GM12878 (cell line): ENCODE data around the gene HSPBP1. TPM values are rescaled to one million over a fixed set of nuclear protein-coding genes. Genes with fewer than 3 reads are reported as not detected.

Source experiments
- ATAC-seq: fragments of 200-7000 bp; cut with Tn5 transposase; 3 replicates; pipeline ENCODE4 v1.9.1; 2020; ENCODE audit warnings: mild to moderate bottlenecking, moderate library complexity
- BruUV-seq: library from RNA; stranded (reverse); fragments of 400-500 nt; replicated peaks from 2 replicates; lab custom pipeline; 2021; lab: Mats Ljungman, UMichigan
- CTCF ChIA-PET: fragments of 300-600 bp; sonication (Branson Sonifier 250); formaldehyde crosslinking; extraction: SDS; loops from one replicate; lab custom pipeline; 2021; ENCODE audit warnings: inconsistent platforms; lab: Yijun Ruan, JAX
- POLR2A ChIA-PET: fragments of 350-600 bp; formaldehyde crosslinking; extraction: SDS; loops from one replicate; lab custom pipeline; 2021; ENCODE audit warnings: inconsistent platforms; lab: Charles Lee
- RAD21 ChIA-PET: fragments of 300-600 bp; sonication (Branson Sonifier 250); formaldehyde crosslinking; loops from one replicate; lab custom pipeline; 2023; ENCODE audit warnings: antibody characterized with exemption; ENCODE audit not compliant: unreplicated experiment; lab: Charles Lee
- SMC1A ChIA-PET: fragments of 300-600 bp; sonication (Branson Sonifier 250); formaldehyde crosslinking; loops from one replicate; lab custom pipeline; 2023; ENCODE audit not compliant: unreplicated experiment, uncharacterized antibody; lab: Charles Lee
- DNase-seq: peaks from one replicate; pipeline ENCODE4 v3.0.0-alpha.2; 2011; ENCODE audit warnings: low read depth, low spot score
- FAIRE-seq: peaks from 3 replicates; lab custom pipeline; 2011; peaks lifted over from hg19 to GRCh38; lab: Jason Lieb, UNC
- H2AFZ ChIP-seq: 2 replicates; pipeline ENCODE4 v1.6.0; 2011; ENCODE audit warnings: low read depth, low read length, control low read depth; ENCODE audit not compliant: control insufficient read depth
- H3K27ac ChIP-seq: 2 replicates; pipeline ENCODE4 v1.5.1; 2011; ENCODE audit warnings: control low read depth; ENCODE audit not compliant: control insufficient read depth, insufficient read depth
- H3K27me3 ChIP-seq, 2 experiments: replicated peaks in 1 of 2; 2 replicates each; pipeline versions ENCODE4 v1.6.0 to v1.6.1; 2011; ENCODE audit warnings: low read length in 1 of 2; ENCODE audit not compliant: control insufficient read depth in 2 of 2, insufficient read depth in 2 of 2
- H3K36me3 ChIP-seq, 2 experiments: 2 replicates each; pipeline ENCODE4 v1.5.1; 2011; ENCODE audit warnings: low read length in 1 of 2; ENCODE audit not compliant: control insufficient read depth in 2 of 2, insufficient read depth in 2 of 2
- H3K4me1 ChIP-seq: 2 replicates; pipeline ENCODE4 v1.6.1; 2011; ENCODE audit warnings: mild to moderate bottlenecking, low read length, moderate library complexity, mixed read lengths; ENCODE audit not compliant: control insufficient read depth, insufficient read depth
- H3K4me2 ChIP-seq: 2 replicates; pipeline ENCODE4 v1.6.0; 2011; ENCODE audit warnings: control low read depth; ENCODE audit not compliant: control insufficient read depth, insufficient read depth
- H3K4me3 ChIP-seq: fragments of 200-600 bp; sonication (generic); 2 replicates; pipeline ENCODE4 v1.5.1; 2016
- H3K79me2 ChIP-seq: 2 replicates; pipeline ENCODE4 v1.6.0; 2011; ENCODE audit warnings: low read length; ENCODE audit not compliant: control insufficient read depth, insufficient read depth
- H3K9ac ChIP-seq: 2 replicates; pipeline ENCODE4 v1.8.0; 2011; ENCODE audit warnings: low read length, control low read depth, mixed read lengths; ENCODE audit not compliant: control insufficient read depth, insufficient read depth
- H3K9me3 ChIP-seq: replicated peaks from 3 replicates; pipeline ENCODE4 v1.5.1; 2011; ENCODE audit warnings: mild to moderate bottlenecking, low read length; ENCODE audit not compliant: control insufficient read depth, insufficient read depth
- H4K20me1 ChIP-seq: 2 replicates; pipeline ENCODE4 v1.6.0; 2011; ENCODE audit not compliant: control insufficient read depth, insufficient read depth
- ETV6 ChIP-seq, 2 experiments: fragments of 450-650 bp in 1 of 2; IDR thresholded peaks in 1 of 2; conservative IDR thresholded peaks in 1 of 2; 2 replicates each; pipeline ENCODE4 v1.6.1; 2014; ENCODE audit warnings: antibody characterized with exemption in 1 of 2, borderline replicate concordance in 1 of 2, low read depth in 1 of 2, mild to moderate bottlenecking in 1 of 2, moderate library complexity in 1 of 2
- HCFC1 ChIP-seq: fragments of 150-350 bp; IDR thresholded peaks from 2 replicates; pipeline ENCODE4 v1.6.1; 2014; ENCODE audit warnings: low read length
- KAT2A ChIP-seq: conservative IDR thresholded peaks from 2 replicates; pipeline ENCODE4 v1.6.1; 2011; ENCODE audit warnings: low read depth, low read length; ENCODE audit not compliant: control insufficient read depth
- SMARCA5 ChIP-seq: fragments of 450-650 bp; IDR thresholded peaks from 2 replicates; pipeline ENCODE4 v1.6.1; 2017; ENCODE audit warnings: mild to moderate bottlenecking
- TBL1XR1 ChIP-seq: IDR thresholded peaks from 2 replicates; pipeline ENCODE4 v1.6.1; 2012; ENCODE audit warnings: low read depth, low read length, improper control_type of control experiment
- ZNF24 ChIP-seq: fragments of 450-650 bp; IDR thresholded peaks from 2 replicates; pipeline ENCODE4 v1.6.1; 2017; ENCODE audit warnings: antibody characterized with exemption, mild to moderate bottlenecking
- WGBS: methylation state at CpG from one replicate; pipeline ENCODE4 v1.1.6; 2016; ENCODE audit warnings: low lambda C conversion rate; ENCODE audit not compliant: insufficient replicate concordance, insufficient coverage; ENCODE audit errors: missing lambda C conversion rate; 5-methylcytosine and 5-hydroxymethylcytosine counted together
- in situ Hi-C: fragments of 300-500 bp; cut with MboI; formaldehyde crosslinking; loops from 9 replicates; pipeline ENCODE4 v1.14.3; 2018; ENCODE audit warnings: mixed read lengths
- intact Hi-C: fragments of 100-400 bp; cut with micrococcal nuclease; formaldehyde crosslinking; loops from one replicate; pipeline ENCODE4 v1.14.2; 2022; ENCODE audit not compliant: unreplicated experiment
- polyA plus RNA-seq, 11 experiments: library from polyadenylated mRNA; depleted of rRNA in 4 of 11; unstranded in 6 of 11; stranded (reverse) in 5 of 11; fragments of >200 nt; fragmentation: Nextera tagmentation in 4 of 11; fragmentation: Illumina TruSeq in 1 of 11; extraction: Ambion mirVana in 4 of 11; extraction: Trizol in 1 of 11; gene quantifications; 1 replicate in 1 of 11; 2 replicates in 10 of 11; pipeline versions ENCODE4 v1.2.1 to v1.2.3, GENCODE V29; 2011 to 2016; ENCODE audit warnings: inconsistent platforms in 2 of 11, missing spikeins in 2 of 11, low read depth in 1 of 11
- total RNA-seq, 4 experiments: library from RNA; depleted of rRNA in 3 of 4; stranded (reverse); fragments of >200 nt in 3 of 4; fragmentation: Illumina TruSeq in 1 of 4; extraction: Trizol in 1 of 4; gene quantifications; 2 replicates each; pipeline versions ENCODE4 v1.2.1 to v1.2.3, GENCODE V29; 2013 to 2021
- TF ChIP-seq, protein P1 (sequence below): fragments of 450-650 bp; IDR thresholded peaks from 2 replicates; pipeline ENCODE4 v1.6.1; 2017; ENCODE audit warnings: mild to moderate bottlenecking, moderate library complexity
- TF ChIP-seq, protein P2 (sequence below): IDR thresholded peaks from 2 replicates; pipeline ENCODE4 v1.6.1; 2011; ENCODE audit warnings: low read depth, low read length, improper control_type of control experiment, borderline replicate concordance
- TF ChIP-seq, protein P3 (sequence below): IDR thresholded peaks from 2 replicates; pipeline ENCODE4 v1.6.1; 2011; ENCODE audit warnings: low read depth, mild to moderate bottlenecking, low read length, moderate library complexity, borderline replicate concordance; ENCODE audit errors: extremely low read depth

The HSPBP1 gene
- total and polyA plus RNA-seq, 10 of the 15 experiments (the other 5 are each of a cell fraction or from before 2014, with no cell fraction given) = 0.18 to 83.3 (median 23.0) TPM

DNA sequence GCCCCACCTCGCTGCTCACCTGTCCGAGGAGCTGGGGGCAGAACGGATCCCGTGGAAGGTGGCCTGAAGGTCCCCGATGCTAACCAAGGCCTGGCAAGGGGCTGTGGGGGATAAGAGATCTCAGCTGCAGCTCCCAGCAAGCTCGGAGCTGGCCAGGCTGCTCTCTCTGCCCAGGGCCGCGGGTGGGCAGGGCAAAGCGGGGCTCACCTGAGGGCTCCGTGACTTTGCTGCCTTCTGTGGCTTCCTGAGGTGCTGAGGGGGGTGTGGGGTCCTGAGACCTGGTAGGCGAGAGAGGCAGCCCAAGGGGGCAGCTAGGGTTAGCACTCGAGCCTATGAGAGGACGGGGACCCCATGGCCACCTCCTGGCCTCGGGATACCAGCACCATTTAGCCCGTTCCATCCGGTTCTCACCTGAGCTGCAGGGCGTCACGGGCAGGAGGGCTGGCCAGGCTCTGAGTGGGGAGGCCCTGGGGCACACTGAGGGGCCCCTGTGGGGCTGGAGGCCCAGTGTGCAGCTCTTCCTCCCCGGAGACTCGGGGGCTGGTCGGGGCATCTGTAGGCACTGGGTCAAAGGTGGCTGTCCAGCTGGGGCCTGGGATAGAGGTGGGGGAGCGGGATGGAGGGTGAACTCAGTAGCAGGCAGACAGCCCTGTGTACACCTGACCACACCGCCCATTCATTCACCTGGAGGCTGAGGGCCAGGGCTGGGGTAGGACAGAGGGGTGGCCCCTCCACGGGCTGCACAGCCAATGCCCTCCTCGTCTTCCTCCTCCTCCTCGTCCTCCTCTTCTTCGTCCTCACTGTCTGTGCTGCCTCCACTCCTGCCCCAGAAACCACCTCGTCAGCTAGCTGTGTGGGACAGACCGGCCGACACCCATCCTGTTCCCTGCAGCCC is 48.3 kb downstream of the HSPBP1 start:
- ATAC-seq (no peak), DNase-seq (no peak), FAIRE-seq (no peak)
- H3K4me2 ChIP-seq = no peak overlapping the region
- peaks cover 3% of the 10 kb centered on the region; the same call in 1 of the 2 replicates for H4K20me1 ChIP-seq
- H2AFZ ChIP-seq = no peak overlapping the region
- ChIA-PET POLR2A (no interaction called here), SMC1A (no interaction called here), RAD21 (no interaction called here), CTCF (no interaction called here)
- in situ Hi-C loops (no loop called here), intact Hi-C loops (no loop called here)
- H3K9me3 ChIP-seq = no peaks in the 10 kb centered on the region
- WGBS = 96% methylated on average over 30 of the region's 30 CpGs
- H3K27me3 ChIP-seq = no peaks in the 10 kb centered on the region
- peaks cover 27 to 51% of the 10 kb centered on the region in 2 experiments for H3K36me3 ChIP-seq
- BruUV-seq = no TSS peak
- no peak overlapping the region for H3K9ac ChIP-seq
- no peaks in the 10 kb centered on the region for H3K4me1 ChIP-seq
- no peak overlapping the region for H3K4me3 ChIP-seq
- H3K27ac ChIP-seq = no peak overlapping the region
- TF ChIP-seq SMARCA5 (no peak), TBL1XR1 (no peak), ZNF24 (no peak), ETV6 (conservative IDR thresholded peaks at IDR 0.05 in 1 of 2, IDR thresholded peaks at IDR 0.05 in 1 of 2; ENCODE audit: borderline replicate concordance in 1 of 2, low read depth in 1 of 2) (no peak), HCFC1 (no peak), KAT2A (no peak)
- TF ChIP-seq, protein P1, sequence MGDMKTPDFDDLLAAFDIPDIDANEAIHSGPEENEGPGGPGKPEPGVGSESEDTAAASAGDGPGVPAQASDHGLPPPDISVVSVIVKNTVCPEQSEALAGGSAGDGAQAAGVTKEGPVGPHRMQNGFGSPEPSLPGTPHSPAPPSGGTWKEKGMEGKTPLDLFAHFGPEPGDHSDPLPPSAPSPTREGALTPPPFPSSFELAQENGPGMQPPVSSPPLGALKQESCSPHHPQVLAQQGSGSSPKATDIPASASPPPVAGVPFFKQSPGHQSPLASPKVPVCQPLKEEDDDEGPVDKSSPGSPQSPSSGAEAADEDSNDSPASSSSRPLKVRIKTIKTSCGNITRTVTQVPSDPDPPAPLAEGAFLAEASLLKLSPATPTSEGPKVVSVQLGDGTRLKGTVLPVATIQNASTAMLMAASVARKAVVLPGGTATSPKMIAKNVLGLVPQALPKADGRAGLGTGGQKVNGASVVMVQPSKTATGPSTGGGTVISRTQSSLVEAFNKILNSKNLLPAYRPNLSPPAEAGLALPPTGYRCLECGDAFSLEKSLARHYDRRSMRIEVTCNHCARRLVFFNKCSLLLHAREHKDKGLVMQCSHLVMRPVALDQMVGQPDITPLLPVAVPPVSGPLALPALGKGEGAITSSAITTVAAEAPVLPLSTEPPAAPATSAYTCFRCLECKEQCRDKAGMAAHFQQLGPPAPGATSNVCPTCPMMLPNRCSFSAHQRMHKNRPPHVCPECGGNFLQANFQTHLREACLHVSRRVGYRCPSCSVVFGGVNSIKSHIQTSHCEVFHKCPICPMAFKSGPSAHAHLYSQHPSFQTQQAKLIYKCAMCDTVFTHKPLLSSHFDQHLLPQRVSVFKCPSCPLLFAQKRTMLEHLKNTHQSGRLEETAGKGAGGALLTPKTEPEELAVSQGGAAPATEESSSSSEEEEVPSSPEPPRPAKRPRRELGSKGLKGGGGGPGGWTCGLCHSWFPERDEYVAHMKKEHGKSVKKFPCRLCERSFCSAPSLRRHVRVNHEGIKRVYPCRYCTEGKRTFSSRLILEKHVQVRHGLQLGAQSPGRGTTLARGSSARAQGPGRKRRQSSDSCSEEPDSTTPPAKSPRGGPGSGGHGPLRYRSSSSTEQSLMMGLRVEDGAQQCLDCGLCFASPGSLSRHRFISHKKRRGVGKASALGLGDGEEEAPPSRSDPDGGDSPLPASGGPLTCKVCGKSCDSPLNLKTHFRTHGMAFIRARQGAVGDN = no peak
- TF ChIP-seq, protein P2, sequence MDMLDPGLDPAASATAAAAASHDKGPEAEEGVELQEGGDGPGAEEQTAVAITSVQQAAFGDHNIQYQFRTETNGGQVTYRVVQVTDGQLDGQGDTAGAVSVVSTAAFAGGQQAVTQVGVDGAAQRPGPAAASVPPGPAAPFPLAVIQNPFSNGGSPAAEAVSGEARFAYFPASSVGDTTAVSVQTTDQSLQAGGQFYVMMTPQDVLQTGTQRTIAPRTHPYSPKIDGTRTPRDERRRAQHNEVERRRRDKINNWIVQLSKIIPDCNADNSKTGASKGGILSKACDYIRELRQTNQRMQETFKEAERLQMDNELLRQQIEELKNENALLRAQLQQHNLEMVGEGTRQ = no peak
- TF ChIP-seq, protein P3, sequence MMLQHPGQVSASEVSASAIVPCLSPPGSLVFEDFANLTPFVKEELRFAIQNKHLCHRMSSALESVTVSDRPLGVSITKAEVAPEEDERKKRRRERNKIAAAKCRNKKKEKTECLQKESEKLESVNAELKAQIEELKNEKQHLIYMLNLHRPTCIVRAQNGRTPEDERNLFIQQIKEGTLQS = no peak
- no peaks in the 10 kb centered on the region for H3K79me2 ChIP-seq
